Caki2 (cell line): Measurements from ENCODE around the gene ALKBH2. TPM values are rescaled to one million over a fixed set of nuclear protein-coding genes. Genes with fewer than 3 reads are reported as not detected.

Experiments
- DNase-seq: peaks from one replicate; pipeline ENCODE4 v3.0.0-alpha.2; 2015; ENCODE audit warnings: low read depth
- in situ Hi-C: cut with HindIII; loops from 2 replicates; pipeline ENCODE4 v1.10.0; 2016; ENCODE audit warnings: low sequenced_read_pairs, low pct_unique_long_range_greater_than_20kb, mixed read lengths
- total RNA-seq: library from RNA; depleted of rRNA; stranded (reverse); fragments of >200 nt; shearing (Covaris generic); gene quantifications from 2 replicates; pipeline ENCODE4 v1.2.3, GENCODE V29; 2014; ENCODE audit warnings: low replicate concordance; rRNA removed

ALKBH2 gene
- total RNA-seq, result 8.6 and 14.9 TPM in 2 replicates

DNA sequence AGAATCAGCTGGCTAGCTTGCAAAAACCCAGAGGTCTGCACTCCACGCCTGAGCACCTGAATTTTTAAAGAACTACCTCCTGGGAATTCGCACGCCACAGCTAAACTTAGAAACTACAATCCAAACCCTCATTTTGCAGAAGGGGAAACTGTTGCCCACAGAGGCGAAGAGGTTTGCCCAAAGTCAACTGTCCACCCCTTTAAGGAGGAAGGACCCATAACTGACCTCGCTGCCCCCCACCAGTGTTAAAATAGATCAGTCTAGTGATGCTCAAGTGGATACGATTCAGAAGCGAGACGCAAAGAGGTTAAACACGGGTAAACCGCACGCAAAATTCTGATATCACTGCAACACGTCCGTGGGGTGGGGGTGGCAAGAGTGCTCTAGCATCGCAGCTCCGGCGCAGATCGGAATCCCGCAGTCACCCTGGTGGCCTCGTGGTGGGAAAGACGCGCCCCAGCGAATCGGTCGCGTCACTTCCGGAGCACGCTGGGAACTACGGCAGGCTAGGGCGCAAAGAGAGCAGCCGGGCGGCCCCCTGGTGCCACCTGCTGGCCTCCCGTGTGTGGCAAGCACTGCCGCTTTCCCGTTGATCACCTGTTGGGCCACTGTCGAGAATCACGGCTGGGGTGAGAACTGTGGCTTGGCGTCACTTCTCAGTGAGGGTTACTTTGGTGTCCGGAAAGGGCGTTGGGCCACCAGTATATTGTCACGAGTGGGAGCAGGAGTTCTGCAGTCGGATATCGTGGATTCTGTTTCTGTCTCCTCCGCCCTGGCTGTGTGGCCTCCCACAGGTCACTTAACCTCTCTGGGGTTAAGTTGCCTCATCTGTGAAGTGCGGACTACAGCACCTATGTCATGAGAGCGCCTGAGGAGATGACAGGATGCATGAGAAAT lies at the start of gene ALKBH2:
TSS of gene ALKBH2 (minus strand) at position 451 of the 897 bp plus-strand sequence. CDS start 686 bp downstream, outside the sequence.
- DNase-seq, result peak; percentile 82
- in situ Hi-C loops, result no loop called here

DNA sequence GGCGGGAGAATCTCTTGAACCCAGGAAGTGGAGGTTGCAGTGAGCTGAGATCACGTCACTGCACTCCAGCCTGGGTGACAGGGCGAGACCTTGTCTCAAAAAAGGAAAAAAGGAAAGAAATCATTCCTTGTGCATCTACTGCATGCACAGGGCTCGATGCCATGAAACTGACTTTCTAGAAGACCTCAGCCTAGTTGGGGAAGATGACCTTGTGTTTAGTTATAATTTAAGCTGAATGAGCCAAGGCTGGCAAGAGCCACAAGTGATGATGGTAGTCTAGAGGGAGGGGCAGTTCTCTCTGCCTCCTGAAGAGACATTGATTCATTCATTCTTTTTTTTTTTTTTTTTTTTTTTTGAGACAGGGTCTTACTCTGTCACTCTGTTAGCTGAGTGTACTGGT lies 47.3 kb upstream of the ALKBH2 start:
- in situ Hi-C loops, result no loop called here
- DNase-seq, result no peak

DNA sequence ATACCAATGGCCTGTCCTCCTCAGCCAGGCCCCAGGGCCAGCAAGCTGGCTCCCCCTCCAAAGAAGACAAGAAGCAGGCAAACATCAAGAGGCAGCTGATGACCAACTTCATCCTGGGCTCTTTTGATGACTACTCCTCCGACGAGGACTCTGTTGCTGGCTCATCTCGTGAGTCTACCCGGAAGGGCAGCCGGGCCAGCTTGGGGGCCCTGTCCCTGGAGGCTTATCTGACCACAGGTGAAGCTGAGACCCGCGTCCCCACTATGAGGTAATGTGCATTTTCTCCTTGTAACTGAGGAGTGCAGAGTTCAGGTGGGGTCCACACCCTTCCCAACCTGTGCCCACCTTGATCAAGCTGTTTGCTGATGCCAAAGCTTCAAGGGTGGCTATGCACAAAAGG lies 46.5 kb upstream of the ALKBH2 start:
- in situ Hi-C loops, result no loop called here
- DNase-seq, result no peak

DNA sequence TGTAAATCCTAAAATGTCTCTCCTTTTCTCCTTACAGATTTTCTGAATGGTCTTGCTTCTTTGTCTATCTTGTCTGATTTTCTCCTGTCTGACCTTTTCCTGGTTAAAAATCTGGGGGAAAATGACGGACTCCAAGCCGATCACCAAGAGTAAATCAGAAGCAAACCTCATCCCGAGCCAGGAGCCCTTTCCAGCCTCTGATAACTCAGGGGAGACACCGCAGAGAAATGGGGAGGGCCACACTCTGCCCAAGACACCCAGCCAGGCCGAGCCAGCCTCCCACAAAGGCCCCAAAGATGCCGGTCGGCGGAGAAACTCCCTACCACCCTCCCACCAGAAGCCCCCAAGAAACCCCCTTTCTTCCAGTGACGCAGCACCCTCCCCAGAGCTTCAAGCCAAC lies 46.1 kb upstream of the ALKBH2 start:
- in situ Hi-C loops, result no loop called here
- DNase-seq, result no peak

DNA sequence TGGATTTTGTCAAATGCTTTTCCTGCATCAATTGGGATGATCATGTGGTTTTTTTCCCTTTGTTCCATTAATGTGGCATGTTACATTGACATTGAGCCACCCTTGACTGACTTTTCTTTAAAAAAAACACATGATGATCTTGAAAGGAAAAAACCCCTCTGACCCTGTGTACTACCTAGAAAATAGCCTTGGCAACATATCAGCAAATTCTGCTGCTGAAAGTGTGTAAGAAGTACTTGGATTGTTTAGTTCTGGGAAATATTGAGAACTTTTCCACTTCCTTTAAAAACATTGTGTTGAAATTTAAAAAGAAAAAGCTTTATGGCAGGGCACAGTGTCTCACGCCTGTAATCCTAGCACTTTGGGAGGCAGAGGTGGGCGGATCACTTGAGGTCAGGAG lies 43.8 kb upstream of the ALKBH2 start:
- DNase-seq, result no peak
- in situ Hi-C loops, result no loop called here

DNA sequence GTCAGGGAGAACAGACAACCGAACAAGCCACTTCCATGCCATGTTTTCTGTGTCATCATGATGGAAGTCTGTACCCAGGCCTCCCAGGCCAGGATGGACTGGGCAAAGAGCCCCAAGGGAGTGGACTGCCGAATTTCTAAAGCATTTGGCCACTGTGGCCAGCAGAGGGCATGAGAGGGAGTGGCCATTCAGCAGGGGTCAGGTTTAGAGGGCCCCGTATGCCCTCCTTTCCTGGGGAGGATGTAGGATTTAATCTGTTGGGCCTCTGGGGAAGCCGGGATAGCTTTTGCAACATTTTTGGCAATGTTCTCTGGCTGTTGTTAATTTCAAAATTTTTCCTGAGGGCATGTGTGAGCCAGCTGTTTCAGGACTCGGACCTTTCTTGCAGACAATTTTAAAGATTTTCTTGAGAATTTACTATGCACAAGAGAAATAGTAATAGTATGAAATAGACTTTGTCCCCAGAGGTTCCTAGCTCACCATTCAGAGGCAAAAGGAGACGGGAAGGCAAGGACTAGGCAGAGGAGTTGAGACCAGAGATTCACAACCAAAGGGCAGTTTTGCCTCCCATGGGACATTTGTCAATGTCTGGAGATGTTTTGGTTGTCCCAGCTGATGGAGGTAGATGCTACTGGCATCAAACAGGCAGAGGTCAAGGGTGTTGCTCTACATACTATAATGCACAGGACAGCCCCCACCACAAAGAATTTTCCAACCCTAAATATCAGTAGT lies 41.1 kb upstream of the ALKBH2 start:
- DNase-seq, result no peak
- in situ Hi-C loops, result no loop called here

DNA sequence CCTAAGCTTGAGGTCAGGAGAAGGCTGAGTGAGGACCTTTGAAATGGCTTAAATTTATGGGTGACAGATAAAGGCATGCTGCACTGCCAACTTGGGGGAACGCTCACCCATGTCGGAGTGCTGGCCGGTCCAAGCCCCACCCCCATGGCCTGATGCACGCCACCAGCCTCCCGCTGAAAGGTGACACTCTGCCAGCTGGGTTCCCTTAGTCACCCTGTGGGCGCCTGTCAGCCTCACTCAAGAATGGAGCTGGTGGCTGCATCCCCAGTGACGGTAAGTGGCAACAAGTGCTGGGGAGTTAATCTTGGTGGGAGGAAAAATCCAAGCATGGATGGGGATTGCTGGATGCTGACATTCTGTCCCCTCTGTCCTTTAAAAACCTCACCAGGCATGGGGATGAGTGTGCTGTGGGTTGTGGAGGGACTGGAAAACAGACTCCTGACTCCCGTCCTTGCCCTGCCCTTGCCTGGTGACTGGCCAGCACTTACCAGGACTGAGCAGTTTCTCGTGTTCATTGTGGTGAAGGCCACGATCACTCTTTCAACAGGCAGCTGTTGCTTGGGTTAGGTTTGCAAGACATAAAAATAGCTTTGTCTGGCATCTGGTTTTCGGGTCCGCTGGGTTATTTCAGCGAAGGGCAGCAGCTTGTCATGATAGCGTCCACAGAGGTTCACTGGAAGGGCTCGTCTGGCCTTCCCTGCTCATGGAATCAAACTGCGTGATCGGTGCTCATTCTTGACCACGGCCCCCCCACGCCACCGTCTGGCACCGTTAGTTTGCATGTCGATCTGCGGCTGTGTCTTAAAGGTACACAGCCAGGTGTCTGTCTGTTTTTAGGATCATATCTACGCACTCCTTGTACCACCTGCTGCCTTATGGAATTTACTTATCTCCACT lies 38.1 kb upstream of the ALKBH2 start:
- in situ Hi-C loops, result no loop called here
- no peak for DNase-seq

DNA sequence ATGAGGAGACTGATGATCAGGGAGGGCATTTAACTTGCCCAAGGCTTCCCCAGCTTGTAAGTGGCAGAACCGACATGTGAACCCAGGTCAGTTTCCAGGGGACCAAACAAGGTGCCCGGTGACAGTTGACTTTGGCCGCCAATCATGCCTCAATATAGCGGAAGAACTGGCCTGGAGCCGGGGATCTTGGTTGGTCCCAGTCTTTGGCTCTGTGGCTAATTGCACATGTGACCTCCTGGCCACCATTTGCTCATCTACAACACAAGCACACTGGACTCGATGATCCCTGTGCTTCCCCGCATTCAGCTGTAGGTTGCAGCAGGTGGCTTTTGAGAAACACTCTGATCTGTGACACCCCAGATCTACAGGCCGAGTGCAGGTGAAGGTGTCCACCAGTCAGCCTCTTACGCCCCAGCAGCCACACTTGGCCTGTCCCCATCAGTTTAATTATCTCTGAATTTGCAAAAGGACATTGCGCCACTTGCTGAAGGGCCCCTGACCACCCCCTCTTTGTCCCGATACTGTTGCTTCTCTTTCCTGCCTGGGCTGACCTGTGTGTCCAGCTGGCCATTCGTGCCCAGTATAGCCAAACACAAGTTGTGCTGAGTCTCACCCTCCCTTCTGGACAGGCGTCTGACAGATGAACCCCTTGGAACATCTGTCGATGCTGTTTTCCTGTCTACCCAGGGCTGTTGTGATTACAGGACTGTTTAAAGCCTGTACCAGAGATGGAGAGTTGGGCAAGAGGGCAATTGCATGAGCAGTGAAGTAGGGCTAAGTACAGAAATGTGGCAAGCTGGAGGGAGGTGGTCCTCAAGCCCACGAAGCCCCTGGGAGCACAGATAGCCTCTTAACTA lies 37.3 kb upstream of the ALKBH2 start:
- in situ Hi-C loops, result no loop called here

DNA sequence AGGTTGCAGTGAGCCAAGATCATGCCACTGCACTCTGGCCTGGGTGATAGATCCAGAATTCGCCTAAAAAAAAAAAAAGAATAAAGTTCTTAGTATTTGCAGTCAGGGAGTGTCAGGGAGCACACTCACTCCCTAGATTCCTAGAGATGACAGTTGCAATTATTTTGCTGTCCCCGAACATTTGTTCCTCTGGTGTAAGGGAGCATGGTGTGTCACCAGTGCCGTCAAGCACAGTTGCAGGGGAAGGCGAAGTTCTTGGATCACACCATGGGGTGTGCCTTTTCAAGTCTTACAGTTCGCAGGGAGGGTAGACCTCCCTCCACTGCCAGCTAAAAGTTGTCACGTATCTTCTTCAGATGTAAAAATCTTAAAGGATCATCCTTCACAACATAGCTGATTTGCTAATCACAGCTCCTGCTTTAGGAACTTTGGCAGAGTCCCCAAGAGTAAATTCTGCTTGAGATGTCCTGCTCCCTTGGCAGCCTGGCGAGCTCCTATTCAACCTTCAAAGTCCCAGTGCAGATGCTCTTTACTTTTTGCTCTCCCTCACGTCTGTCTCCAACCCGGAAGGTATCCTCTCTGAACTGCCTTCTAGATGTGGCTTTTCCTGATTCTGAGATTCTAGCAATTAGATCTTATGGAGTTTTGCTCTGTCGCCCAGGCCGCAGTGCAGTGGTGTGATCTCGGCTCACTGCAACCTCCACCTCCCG lies 34.4 kb upstream of the ALKBH2 start:
- DNase-seq, result no peak
- in situ Hi-C loops, result no loop called here

More for the DNA sequence above, 37.3 kb upstream of the ALKBH2 start:
- DNase-seq, result no peak

DNA sequence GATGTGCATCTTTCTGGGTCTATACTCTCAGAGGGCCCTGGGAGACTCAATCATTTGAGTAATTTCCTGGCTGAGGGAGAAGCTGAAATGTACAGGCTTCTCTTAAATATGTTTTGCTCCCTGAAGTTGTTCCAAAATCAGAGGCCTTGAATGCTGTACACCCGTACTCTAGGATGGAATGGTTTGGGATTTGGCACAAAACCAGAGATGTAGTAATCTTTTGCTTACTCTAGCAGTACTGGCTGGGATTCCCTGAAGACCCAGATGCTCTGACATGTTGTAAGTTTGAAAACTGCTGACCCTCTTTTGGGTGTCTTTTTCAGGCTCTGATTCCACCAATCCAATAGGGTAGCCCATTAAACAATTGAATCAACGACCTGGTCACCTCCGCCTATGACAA lies 33.5 kb upstream of the ALKBH2 start:
- DNase-seq, result no peak
- in situ Hi-C loops, result no loop called here

DNA sequence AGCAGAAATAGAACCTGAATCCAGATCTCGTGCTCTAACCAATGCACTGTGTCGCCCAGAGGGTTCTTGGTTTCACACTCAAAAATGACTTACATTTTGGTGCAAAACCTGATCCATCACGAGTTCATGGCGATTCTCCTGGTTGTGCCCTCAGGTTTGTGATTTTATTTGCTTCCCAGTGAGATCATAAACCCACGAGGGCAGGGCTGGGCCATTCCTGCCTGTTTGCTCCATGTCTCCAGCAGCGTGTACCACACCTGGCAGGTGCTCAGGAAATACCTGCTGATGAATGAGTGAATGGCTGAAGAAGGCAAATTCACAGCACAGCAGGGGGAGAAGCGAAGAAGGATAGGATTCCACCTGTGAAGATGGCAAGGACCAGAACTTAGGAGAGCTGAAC lies 32.5 kb upstream of the ALKBH2 start:
- DNase-seq, result no peak
- in situ Hi-C loops, result no loop called here

DNA sequence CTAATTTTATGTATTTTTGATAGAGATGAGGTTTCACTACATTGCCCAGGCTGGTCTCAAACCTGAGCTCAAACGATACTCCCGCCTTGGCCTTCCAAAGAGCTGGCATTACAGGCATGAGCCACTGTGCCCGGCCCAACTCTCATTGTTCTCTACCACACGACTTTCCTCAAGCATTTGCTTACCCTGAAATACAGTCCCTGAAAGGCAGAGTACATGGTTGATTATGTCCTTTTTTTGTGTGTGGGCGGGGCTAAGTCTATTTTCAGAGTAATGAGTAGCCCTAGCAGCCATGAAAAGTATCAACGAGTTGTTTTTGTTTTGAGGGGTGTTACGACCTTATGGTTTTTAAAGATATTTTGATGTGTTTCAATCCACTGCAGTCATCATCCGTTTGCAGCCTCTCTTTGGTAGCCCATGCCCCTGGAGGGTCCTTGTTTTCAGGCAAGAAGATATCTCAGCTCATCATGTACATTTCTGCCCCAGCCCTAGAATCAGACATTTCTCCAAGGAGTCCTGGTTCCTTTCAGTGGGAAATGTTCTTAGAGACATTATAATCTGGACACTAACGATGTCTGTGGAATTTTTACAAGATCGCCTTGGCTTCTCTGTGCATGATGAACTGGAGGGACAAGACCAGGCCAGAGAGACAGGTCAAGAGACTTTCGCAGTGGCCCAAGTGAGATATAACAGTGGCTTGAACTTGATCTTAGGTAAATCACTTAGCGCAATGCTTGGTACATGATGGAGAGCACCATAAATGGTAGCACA lies 31.8 kb upstream of the ALKBH2 start:
- in situ Hi-C loops, result no loop called here
- no peak for DNase-seq

DNA sequence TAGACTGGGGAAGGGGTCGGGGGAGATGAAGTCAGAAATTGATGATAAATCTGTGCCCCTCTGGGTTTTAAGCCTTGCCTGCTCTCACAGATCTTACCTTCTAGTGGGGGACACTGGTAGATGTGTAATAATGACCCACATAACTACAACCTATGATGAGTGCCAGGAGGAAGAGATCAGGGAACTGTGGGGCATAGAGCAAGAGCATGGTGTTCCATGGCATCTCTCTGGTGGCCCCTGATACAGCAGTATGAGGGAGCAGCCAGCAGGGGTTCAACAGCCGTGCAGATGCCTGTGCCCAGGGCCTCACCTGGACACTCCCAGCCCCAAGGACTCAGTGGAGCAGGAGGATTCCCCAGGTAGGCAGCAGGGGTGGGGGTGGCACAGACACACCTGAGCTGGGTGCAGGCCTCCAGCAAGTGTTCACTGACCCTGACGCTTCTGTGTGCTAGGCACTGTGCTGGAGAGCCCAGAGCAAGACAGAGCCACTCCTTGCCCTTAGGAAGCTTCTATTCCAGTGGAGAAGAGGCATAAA lies 28.1 kb upstream of the ALKBH2 start:
- DNase-seq, result no peak
- in situ Hi-C loops, result no loop called here

DNA sequence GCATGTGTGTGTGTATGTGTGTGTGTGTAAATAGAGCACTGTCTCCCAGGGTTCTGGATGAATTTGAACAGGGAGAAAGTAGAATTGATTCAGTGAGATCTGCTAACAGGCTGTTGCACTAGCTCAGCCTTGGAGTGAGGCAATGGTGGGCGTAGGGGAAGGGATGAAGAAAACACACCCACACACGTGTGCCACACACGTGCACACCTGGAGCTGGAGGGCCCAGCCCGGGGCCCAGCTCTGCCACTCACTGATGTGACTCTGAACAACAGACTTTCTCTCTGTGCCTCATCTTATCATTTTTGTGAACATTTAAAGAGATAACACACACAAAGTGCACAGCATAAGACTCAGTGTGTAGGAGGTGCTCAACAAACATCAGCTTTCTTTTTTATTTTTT lies 27.3 kb upstream of the ALKBH2 start:
- no peak for DNase-seq
- in situ Hi-C loops, result no loop called here

DNA sequence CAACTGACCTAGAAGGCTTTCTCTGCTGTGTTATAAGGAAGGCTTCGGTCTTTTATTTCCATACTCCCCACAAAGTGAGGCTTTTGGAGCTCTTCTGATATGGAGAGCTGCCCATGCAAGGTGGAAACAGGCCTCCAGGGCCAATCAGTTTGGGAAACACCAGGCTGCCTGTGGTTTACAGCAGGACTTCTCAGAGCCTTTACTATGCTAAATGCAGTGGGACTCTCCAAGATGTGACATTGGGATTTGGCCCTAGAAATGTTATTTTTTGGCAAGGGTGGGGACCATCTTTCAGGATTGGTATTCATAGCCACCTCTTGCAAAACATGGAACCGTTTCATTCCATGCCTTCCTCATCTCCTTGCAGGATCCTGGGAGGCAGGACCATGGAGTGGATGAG lies 26.8 kb upstream of the ALKBH2 start:
- DNase-seq, result no peak
- in situ Hi-C loops, result no loop called here

DNA sequence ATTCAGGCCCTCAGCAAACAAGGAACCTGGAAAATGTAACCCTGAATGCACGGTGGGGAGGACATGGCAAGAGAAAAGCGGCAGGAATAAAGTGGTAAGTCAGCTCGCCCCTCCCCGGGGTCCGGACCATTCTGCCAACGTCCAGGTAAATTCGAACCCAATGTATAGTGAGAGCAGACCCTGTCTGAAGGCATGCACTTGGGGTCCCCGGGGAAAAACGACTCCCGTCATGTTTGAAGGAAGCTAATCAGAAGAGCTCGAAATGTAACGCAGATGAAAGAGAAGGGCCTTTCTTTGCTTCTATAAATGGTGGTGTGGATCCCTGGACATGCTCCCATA lies 23.3 kb upstream of the ALKBH2 start:
- no peak for DNase-seq
- in situ Hi-C loops, result no loop called here
